ENCODE measurements around the gene TMEM44. TPM values are rescaled to one million over a fixed set of nuclear protein-coding genes. Genes with fewer than 3 reads are reported as not detected.

The TMEM44 gene
- total and polyA plus RNA-seq, 2 donors (not counting 1 experiment from before 2014, with no cell fraction given): 11.0 to 14.9 TPM

DNA sequence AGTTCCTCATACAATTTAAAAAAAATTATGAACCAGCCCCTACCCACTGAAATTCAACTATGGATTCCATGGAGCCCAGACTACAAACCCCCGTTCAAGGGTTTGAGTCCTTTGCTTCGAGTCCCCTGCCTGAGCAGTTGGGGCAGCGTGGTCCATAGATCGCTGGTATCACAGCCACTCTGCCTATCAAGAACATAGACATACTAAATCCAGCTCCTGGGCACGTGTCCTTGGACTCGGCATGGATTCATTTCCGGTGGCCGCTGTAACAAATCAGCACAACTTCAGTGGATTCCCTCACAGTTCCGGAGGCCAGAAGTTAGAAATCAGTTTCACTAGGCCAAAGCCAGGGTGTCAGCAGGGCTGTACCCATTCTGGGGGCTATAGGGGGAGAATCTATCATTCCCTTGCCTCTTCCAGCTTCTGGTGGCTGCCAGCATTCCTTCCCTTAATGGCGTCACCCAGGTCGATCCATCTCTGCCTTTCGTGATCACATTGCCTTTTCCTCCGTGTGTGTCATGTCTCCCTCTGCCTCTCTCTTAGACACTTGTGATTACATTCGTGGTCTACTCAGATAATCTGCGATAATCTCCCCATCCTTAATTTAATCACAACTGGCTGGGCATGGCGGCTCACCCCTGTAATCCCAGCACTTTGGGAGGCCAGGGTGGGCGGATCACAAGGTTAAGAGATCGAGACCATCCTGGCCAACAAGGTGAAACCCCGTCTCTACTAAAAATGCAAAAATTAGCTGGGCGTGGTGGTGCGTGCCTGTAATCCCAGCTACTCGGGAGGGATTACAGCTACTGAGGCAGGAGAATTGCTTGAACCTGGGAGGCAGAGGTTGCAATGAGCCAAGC is 4.6 kb upstream of the TMEM44 start:
- TF ChIP-seq, protein P1, sequence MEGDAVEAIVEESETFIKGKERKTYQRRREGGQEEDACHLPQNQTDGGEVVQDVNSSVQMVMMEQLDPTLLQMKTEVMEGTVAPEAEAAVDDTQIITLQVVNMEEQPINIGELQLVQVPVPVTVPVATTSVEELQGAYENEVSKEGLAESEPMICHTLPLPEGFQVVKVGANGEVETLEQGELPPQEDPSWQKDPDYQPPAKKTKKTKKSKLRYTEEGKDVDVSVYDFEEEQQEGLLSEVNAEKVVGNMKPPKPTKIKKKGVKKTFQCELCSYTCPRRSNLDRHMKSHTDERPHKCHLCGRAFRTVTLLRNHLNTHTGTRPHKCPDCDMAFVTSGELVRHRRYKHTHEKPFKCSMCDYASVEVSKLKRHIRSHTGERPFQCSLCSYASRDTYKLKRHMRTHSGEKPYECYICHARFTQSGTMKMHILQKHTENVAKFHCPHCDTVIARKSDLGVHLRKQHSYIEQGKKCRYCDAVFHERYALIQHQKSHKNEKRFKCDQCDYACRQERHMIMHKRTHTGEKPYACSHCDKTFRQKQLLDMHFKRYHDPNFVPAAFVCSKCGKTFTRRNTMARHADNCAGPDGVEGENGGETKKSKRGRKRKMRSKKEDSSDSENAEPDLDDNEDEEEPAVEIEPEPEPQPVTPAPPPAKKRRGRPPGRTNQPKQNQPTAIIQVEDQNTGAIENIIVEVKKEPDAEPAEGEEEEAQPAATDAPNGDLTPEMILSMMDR (conservative IDR thresholded peaks at IDR 0.05 in 1 of 2, IDR thresholded peaks at IDR 0.05 in 1 of 2; ENCODE audit: low read depth in 1 of 2, low read length in 2 of 2): no peak
- TF ChIP-seq EZH2 (IDR thresholded peaks at IDR 0.05; ENCODE audit: low read length, missing control alignments): no peak
- no peaks in the 10 kb centered on the region for H3K9me3 ChIP-seq (ENCODE audit: control insufficient read depth, insufficient read depth, low read depth, low read length)
- H3K4me1 ChIP-seq (ENCODE audit: control insufficient read depth, extremely low read depth, insufficient read depth, low read length): peaks cover 6% of the 10 kb centered on the region
- no peak overlapping the region for H3K4me2 ChIP-seq (ENCODE audit: extremely low read depth, insufficient read depth, low read length)
- peaks cover 11% of the 10 kb centered on the region for H3K36me3 ChIP-seq (ENCODE audit: control insufficient read depth, insufficient read depth, low read length)
- H3K4me3 ChIP-seq (replicated peaks in 1 of 4; ENCODE audit: control extremely low read depth in 1 of 4, insufficient read depth in 1 of 4, low read depth in 3 of 4, low read length in 4 of 4): no peak overlapping the region
- no peaks in the 10 kb centered on the region for H4K20me1 ChIP-seq (ENCODE audit: control insufficient read depth, extremely low read depth, insufficient read depth, low read length)
- no peak overlapping the region for H3K27ac ChIP-seq (ENCODE audit: insufficient read depth, low read length)
- H3K79me2 ChIP-seq (ENCODE audit: control insufficient read depth, insufficient read depth, low read length): peaks cover under 1% of the 10 kb centered on the region
- H3K9ac ChIP-seq (ENCODE audit: insufficient read depth, low read length): no peak overlapping the region
- no peak overlapping the region for H2AFZ ChIP-seq (ENCODE audit: low read length)
- no peak for DNase-seq (ENCODE audit: low read depth in 2 of 2)
- H3K27me3 ChIP-seq (ENCODE audit: control insufficient read depth, insufficient read depth, low read length): no peaks in the 10 kb centered on the region

DNA sequence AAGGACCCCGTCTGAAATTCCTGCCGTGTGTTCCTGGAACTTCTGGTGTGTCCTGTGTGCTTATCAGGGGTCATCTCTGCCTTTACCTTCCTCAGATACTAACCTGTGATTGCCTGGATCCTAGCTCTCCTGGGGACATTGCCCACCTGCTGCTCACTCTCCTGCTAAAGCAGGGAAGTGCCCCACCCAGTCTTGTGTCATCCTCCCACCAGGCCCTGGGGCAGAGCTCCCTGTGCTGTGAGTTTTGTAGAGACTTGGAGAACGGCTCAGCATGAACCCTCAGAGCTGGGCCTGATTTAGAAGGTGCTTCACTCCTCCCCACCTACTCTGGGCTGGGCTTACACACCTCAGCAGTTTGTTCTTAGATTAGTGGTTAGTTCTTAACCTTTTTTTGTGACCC is 3.8 kb upstream of the TMEM44 start:
- no peak overlapping the region for H3K4me2 ChIP-seq (ENCODE audit: extremely low read depth, insufficient read depth, low read length)
- peaks cover 10% of the 10 kb centered on the region for H3K36me3 ChIP-seq (ENCODE audit: control insufficient read depth, insufficient read depth, low read length)
- no peak for DNase-seq (ENCODE audit: low read depth in 2 of 2)
- no peaks in the 10 kb centered on the region for H3K9me3 ChIP-seq (ENCODE audit: control insufficient read depth, insufficient read depth, low read depth, low read length)
- H4K20me1 ChIP-seq (ENCODE audit: control insufficient read depth, extremely low read depth, insufficient read depth, low read length): no peaks in the 10 kb centered on the region
- no peak overlapping the region for H2AFZ ChIP-seq (ENCODE audit: low read length)
- H3K79me2 ChIP-seq (ENCODE audit: control insufficient read depth, insufficient read depth, low read length): peaks cover 7% of the 10 kb centered on the region
- H3K9ac ChIP-seq (ENCODE audit: insufficient read depth, low read length): no peak overlapping the region
- no peak overlapping the region for H3K27ac ChIP-seq (ENCODE audit: insufficient read depth, low read length)
- TF ChIP-seq EZH2 (IDR thresholded peaks at IDR 0.05; ENCODE audit: low read length, missing control alignments): no peak
- TF ChIP-seq, protein P1 (conservative IDR thresholded peaks at IDR 0.05 in 1 of 2, IDR thresholded peaks at IDR 0.05 in 1 of 2; ENCODE audit: low read depth in 1 of 2, low read length in 2 of 2): no peak
- peaks cover 6% of the 10 kb centered on the region for H3K4me1 ChIP-seq (ENCODE audit: control insufficient read depth, extremely low read depth, insufficient read depth, low read length)
- no peaks in the 10 kb centered on the region for H3K27me3 ChIP-seq (ENCODE audit: control insufficient read depth, insufficient read depth, low read length)
- H3K4me3 ChIP-seq (replicated peaks in 1 of 4; ENCODE audit: control extremely low read depth in 1 of 4, insufficient read depth in 1 of 4, low read depth in 3 of 4, low read length in 4 of 4): no peak overlapping the region

DNA sequence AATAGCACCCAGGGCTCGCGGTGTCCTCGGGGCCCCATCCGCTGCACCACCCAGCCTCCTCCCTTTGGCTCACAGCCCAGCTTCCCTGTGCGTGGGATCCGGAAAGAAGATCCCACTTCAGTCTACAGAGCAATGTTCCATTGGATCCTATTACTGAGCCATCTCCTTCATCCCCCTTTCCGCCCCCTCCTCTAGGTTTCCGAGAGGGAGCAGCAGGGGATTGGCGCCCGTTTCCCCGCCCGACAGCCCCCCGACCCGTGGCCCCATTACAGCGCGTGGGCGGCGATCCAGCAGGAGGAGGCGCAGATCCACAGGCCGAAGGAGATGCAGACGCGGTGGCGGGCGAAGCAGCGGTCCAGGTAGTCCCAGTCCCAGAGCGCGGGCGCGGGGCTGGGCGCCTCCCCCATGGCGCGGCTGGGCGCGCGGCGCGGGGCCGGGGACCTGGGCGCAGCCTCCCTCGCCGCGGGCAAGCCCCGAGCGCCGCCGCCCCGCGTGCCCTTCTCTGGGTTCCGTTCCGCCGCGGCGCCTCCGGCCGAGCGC is 340 bp downstream of the TMEM44 start:
- H3K27me3 ChIP-seq (ENCODE audit: control insufficient read depth, insufficient read depth, low read length): no peaks in the 10 kb centered on the region
- peak overlapping the region; percentile 61 to 88 (median 78) for H3K4me3 ChIP-seq (replicated peaks in 1 of 4; ENCODE audit: control extremely low read depth in 1 of 4, insufficient read depth in 1 of 4, low read depth in 3 of 4, low read length in 4 of 4)
- peak overlapping the region; percentile 44 for H3K4me2 ChIP-seq (ENCODE audit: extremely low read depth, insufficient read depth, low read length)
- H3K36me3 ChIP-seq (ENCODE audit: control insufficient read depth, insufficient read depth, low read length): peaks cover 6% of the 10 kb centered on the region
- peak overlapping the region; percentile 61 for H3K27ac ChIP-seq (ENCODE audit: insufficient read depth, low read length)
- TF ChIP-seq, protein P1 (conservative IDR thresholded peaks at IDR 0.05 in 1 of 2, IDR thresholded peaks at IDR 0.05 in 1 of 2; ENCODE audit: low read depth in 1 of 2, low read length in 2 of 2): no peak
- no peak for TF ChIP-seq EZH2 (IDR thresholded peaks at IDR 0.05; ENCODE audit: low read length, missing control alignments)
- no peaks in the 10 kb centered on the region for H4K20me1 ChIP-seq (ENCODE audit: control insufficient read depth, extremely low read depth, insufficient read depth, low read length)
- no peaks in the 10 kb centered on the region for H3K4me1 ChIP-seq (ENCODE audit: control insufficient read depth, extremely low read depth, insufficient read depth, low read length)
- peak overlapping the region; percentile 86 for H2AFZ ChIP-seq (ENCODE audit: low read length)
- H3K79me2 ChIP-seq (ENCODE audit: control insufficient read depth, insufficient read depth, low read length): peaks cover 9% of the 10 kb centered on the region
- H3K9ac ChIP-seq (ENCODE audit: insufficient read depth, low read length): peak overlapping the region; percentile 71
- peak; percentile 31 to 40 for DNase-seq (ENCODE audit: low read depth in 2 of 2)
- H3K9me3 ChIP-seq (ENCODE audit: control insufficient read depth, insufficient read depth, low read depth, low read length): peaks cover 2% of the 10 kb centered on the region

All from fibroblast of lung (primary cell).